ENCODE measurements around the gene SLC12A6. TPM values are rescaled to one million over a fixed set of nuclear protein-coding genes. Genes with fewer than 3 reads are reported as not detected.

Gene SLC12A6
- total RNA-seq, 1 donor from 2014 or later = 20.0 TPM

GRCh38 chr15:34259566-34259965 is 78.0 kb downstream of the SLC12A6 start:
- Mint-ChIP-seq H3K36me3 (ENCODE audit: low read depth) (peaks cover 10% of the 10 kb centered on the region), H3K27me3 (ENCODE audit: low read depth) (no peaks in the 10 kb centered on the region), H3K9me3 (ENCODE audit: low read depth) (no peaks in the 10 kb centered on the region), H3K4me1 (ENCODE audit: low read depth) (no peaks in the 10 kb centered on the region), H3K27ac (ENCODE audit: unreplicated experiment) (no peak overlapping the region), H3K4me3 (ENCODE audit: unreplicated experiment) (no peak overlapping the region)
- DNase-seq (ENCODE audit: low spot score) = no peak
- TF ChIP-seq CTCF (IDR thresholded peaks at IDR 0.05) = no peak

- H3K27me3 Mint-ChIP-seq (ENCODE audit: low read depth) = no peaks in the 10 kb centered on the region
- H3K9me3 Mint-ChIP-seq (ENCODE audit: low read depth) = no peaks in the 10 kb centered on the region
- H3K4me1 Mint-ChIP-seq (ENCODE audit: low read depth) = no peaks in the 10 kb centered on the region
- DNase-seq (ENCODE audit: low spot score) = no peak
- no peak overlapping the region for H3K4me3 Mint-ChIP-seq (ENCODE audit: unreplicated experiment)
- H3K36me3 Mint-ChIP-seq (ENCODE audit: low read depth) = peaks cover 16% of the 10 kb centered on the region
- no peak overlapping the region for H3K27ac Mint-ChIP-seq (ENCODE audit: unreplicated experiment)
- no peak for TF ChIP-seq CTCF (IDR thresholded peaks at IDR 0.05)
These were observed 79.4 kb downstream of the SLC12A6 start for GRCh38 chr15:34258151-34258550.

GRCh38 chr15:34252545-34252944 is 85.0 kb downstream of the SLC12A6 start:
- DNase-seq (ENCODE audit: low spot score) = no peak
- no peaks in the 10 kb centered on the region for H3K4me1 Mint-ChIP-seq (ENCODE audit: low read depth)
- no peak overlapping the region for H3K27ac Mint-ChIP-seq (ENCODE audit: unreplicated experiment)

GRCh38 chr15:34248190-34248589 is 89.4 kb downstream of the SLC12A6 start:
- TF ChIP-seq CTCF (IDR thresholded peaks at IDR 0.05) = no peak
- Mint-ChIP-seq H3K4me1 (ENCODE audit: low read depth) (no peaks in the 10 kb centered on the region), H3K4me3 (ENCODE audit: unreplicated experiment) (no peak overlapping the region), H3K27me3 (ENCODE audit: low read depth) (no peaks in the 10 kb centered on the region), H3K9me3 (ENCODE audit: low read depth) (no peaks in the 10 kb centered on the region), H3K27ac (ENCODE audit: unreplicated experiment) (no peak overlapping the region), H3K36me3 (ENCODE audit: low read depth) (peaks cover 25% of the 10 kb centered on the region)
- no peak for DNase-seq (ENCODE audit: low spot score)

More at GRCh38 chr15:34252545-34252944, 85.0 kb downstream of the SLC12A6 start:
- Mint-ChIP-seq H3K36me3 (ENCODE audit: low read depth) (peaks cover 23% of the 10 kb centered on the region), H3K4me3 (ENCODE audit: unreplicated experiment) (no peak overlapping the region), H3K27me3 (ENCODE audit: low read depth) (no peaks in the 10 kb centered on the region), H3K9me3 (ENCODE audit: low read depth) (no peaks in the 10 kb centered on the region)
- TF ChIP-seq CTCF (IDR thresholded peaks at IDR 0.05) = no peak

GRCh38 chr15:34246276-34246976 is 91.2 kb downstream of the SLC12A6 start:
- no peak for DNase-seq (ENCODE audit: low spot score)
- no peak overlapping the region for H3K27ac Mint-ChIP-seq (ENCODE audit: unreplicated experiment)
- H3K36me3 Mint-ChIP-seq (ENCODE audit: low read depth) = peaks cover 23% of the 10 kb centered on the region
- TF ChIP-seq CTCF (IDR thresholded peaks at IDR 0.05) = no peak
- no peaks in the 10 kb centered on the region for H3K27me3 Mint-ChIP-seq (ENCODE audit: low read depth)
- H3K9me3 Mint-ChIP-seq (ENCODE audit: low read depth) = no peaks in the 10 kb centered on the region
- no peak overlapping the region for H3K4me3 Mint-ChIP-seq (ENCODE audit: unreplicated experiment)
- peaks cover 4% of the 10 kb centered on the region for H3K4me1 Mint-ChIP-seq (ENCODE audit: low read depth)

All from chondrocyte (in vitro differentiated cells).